Measurements from ENCODE around the gene PRR14L.
A peak's percentile ranks its signal among the peaks of the same experiment; 100 is the strongest.
"Not testable (repeated sequence)": the region's sequence is repeated elsewhere in the genome, so short reads cannot be mapped to it uniquely, and the experiment has no call there.

The PRR14L gene

GRCh38 chr22:31749636-31750364 lies at the start of gene PRR14L:
Gene PRR14L, minus strand, starts transcription at chr22:31750132. Its CDS starts 11,272 bp downstream, at chr22:31738860.
- DNase-seq (ENCODE audit: low spot score): peak; percentile 91

GRCh38 chr22:31799358-31799757 lies 49.4 kb upstream of the PRR14L start:
- not testable (repeated sequence) for DNase-seq (ENCODE audit: low spot score)

GRCh38 chr22:31790240-31790639 lies 40.3 kb upstream of the PRR14L start:
- no peak for DNase-seq (ENCODE audit: low spot score)

GRCh38 chr22:31789803-31790202 lies 39.9 kb upstream of the PRR14L start:
- DNase-seq (ENCODE audit: low spot score): no peak

- DNase-seq (ENCODE audit: low spot score): no peak
Measured at GRCh38 chr22:31776231-31776630, 26.3 kb upstream of the PRR14L start.

- no peak for DNase-seq (ENCODE audit: low spot score)
Measured at GRCh38 chr22:31773416-31773815, 23.5 kb upstream of the PRR14L start.

GRCh38 chr22:31768422-31769059 lies 18.6 kb upstream of the PRR14L start:
- DNase-seq (ENCODE audit: low spot score): no peak

- DNase-seq (ENCODE audit: low spot score): no peak
Measured at GRCh38 chr22:31764785-31765184, 14.9 kb upstream of the PRR14L start.

GRCh38 chr22:31758860-31759259 lies 8.9 kb upstream of the PRR14L start:
- DNase-seq (ENCODE audit: low spot score): not testable (repeated sequence)

- no peak for DNase-seq (ENCODE audit: low spot score)
Measured at GRCh38 chr22:31757265-31757664, 7.3 kb upstream of the PRR14L start.

GRCh38 chr22:31754813-31755212 lies 4.9 kb upstream of the PRR14L start:
- DNase-seq (ENCODE audit: low spot score): no peak

GRCh38 chr22:31753634-31754501 lies 3.9 kb upstream of the PRR14L start, which contains the start of gene DEPDC5:
Gene DEPDC5, plus strand, starts transcription at chr22:31754019. Its CDS starts 903 bp downstream, at chr22:31754922.
- peak; percentile 89 for DNase-seq (ENCODE audit: low spot score)

GRCh38 chr22:31753005-31753633 lies 3.2 kb upstream of the PRR14L start:
- DNase-seq (ENCODE audit: low spot score): peak; percentile 85

GRCh38 chr22:31752096-31752847 lies 2.3 kb upstream of the PRR14L start:
- DNase-seq (ENCODE audit: low spot score): no peak

- DNase-seq (ENCODE audit: low spot score): no peak
Measured at GRCh38 chr22:31750365-31751284, 693 bp upstream of the PRR14L start.

GRCh38 chr22:31748490-31748889 lies 1.4 kb downstream of the PRR14L start:
- DNase-seq (ENCODE audit: low spot score): no peak

- no peak for DNase-seq (ENCODE audit: low spot score)
Measured at GRCh38 chr22:31747441-31747840, 2.5 kb downstream of the PRR14L start.

GRCh38 chr22:31743871-31744270 lies 6.1 kb downstream of the PRR14L start:
- no peak for DNase-seq (ENCODE audit: low spot score)

- DNase-seq (ENCODE audit: low spot score): no peak
Measured at GRCh38 chr22:31742682-31743081, 7.2 kb downstream of the PRR14L start.

GRCh38 chr22:31742115-31742514 lies 7.8 kb downstream of the PRR14L start:
- no peak for DNase-seq (ENCODE audit: low spot score)

Measured in HuH-7 (cell line).